ENCODE measurements around the gene MEF2C.

Gene MEF2C

DNA sequence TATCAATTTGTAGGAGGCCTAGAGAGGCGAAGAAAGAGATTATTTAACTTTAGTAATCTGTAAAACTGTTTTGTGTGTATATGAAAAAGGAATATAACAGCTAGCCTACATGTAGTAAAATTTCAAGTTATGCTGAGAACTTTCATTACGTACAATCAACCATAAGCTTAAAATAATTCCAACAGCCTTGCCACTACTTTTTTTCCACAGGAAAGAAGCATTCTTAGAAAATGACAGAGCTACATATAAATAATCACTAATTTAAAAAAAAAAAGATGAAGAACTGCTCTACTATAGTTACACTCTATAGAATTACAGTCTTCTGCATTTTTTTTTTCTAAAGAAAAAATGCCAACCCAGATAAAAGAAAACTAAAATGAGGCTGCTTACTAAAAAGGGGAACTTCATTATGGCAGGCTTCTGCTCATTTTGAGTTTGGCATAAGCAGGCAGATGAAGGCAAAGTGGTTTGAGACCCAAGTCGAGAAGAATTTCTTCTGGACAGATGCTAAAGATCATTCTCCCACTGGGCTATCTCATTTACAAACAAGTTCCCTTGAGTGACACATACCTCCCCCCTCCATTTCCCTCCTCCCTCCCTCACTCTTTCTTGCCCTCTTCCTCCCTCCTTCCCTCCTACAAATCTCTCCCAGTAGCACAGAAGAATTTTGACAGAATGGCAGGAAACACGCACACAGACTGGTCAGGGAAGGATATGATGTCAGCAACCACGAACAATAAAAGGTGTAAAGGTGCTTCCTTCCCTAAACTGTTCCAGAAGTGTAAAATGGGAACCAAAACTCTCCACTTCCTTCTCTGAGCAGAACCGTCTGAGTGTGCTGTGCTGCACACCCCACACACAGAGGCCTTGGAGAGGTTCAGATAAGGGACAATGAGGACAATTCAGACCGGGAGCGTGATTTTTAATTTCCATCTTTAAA, 56.1 kb downstream of the MEF2C start:
- peak; percentile 77 to 84 for DNase-seq

- peak; percentile 20 to 61 for DNase-seq
Measured at GRCh38 chr5:88825584-88826315, 57.2 kb downstream of the MEF2C start.

GRCh38 chr5:88824892-88825583, 57.9 kb downstream of the MEF2C start:
- peak; percentile 29 to 59 for DNase-seq

GRCh38 chr5:88824141-88824540, 58.8 kb downstream of the MEF2C start:
- no peak for DNase-seq

DNA sequence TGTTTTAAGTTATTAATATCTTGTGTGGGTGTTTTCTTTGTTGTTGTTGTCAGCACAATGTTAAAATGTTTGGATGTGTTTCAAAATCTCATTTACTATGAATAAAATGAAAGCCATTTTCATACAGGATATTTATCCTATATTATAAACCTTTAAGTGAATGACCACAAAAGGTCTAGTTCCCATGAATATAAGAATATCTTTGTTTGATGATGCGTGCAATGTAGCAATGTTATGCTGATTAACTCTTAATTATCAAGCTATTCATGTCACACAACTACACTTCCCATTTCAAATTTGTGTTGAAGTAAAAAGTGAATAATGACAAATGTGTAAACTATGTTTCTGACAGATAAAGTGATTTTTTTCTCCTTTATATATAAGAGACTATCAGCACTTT, 59.8 kb downstream of the MEF2C start:
- no peak for DNase-seq

- DNase-seq = no peak
Measured at GRCh38 chr5:88821161-88821560, 61.8 kb downstream of the MEF2C start.

DNA sequence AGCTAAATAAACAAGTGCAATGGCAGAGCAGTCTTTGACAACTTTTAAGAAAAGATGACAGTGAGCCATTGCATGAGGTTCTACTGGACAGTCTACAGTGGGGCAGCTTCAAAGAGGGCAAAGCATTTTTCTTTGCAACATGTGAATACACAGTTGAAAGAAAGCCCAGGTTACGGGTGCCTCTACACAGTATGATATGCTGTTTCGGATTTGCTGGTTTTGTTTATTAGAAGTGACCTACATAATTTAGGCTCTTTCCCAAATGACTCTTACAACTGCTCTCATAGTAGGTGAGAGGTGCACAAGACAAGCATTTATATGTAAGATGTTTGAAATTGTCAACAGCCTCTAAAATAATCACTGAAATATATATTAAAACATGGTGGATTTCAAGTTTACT, 62.4 kb downstream of the MEF2C start:
- DNase-seq = no peak

DNA sequence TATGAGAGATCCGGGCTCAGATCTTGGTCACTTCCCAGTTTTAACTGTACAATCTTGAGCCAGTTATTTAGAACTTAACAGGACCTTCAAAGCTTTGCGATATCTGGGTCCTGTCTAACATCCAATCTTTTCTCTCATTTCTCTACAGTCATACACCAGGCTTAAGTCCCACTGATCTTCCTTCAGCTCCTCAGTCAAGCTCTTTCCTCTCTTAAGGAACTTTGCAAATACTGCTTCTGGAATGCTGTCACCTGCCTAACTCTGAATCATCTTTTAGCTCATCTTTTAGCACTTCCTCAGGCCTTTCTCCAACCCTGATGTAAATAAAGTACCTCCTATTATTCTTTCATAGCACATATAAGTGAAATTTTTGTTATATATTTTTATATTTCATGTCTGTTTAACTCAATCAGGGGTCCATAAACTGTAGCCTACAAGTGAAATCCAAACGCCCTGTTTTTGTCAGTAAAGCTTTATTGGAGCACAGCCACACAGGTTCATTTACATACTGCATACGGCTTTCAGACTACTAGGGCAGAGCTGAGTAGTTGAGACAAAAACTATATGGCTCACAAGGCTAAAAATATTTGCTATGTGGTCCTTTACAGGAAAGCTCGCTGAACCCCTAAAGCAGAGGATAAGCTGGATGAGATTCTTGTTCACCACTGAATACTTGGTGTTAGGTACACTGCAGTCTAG, 63.5 kb downstream of the MEF2C start:
- DNase-seq = no peak

DNA sequence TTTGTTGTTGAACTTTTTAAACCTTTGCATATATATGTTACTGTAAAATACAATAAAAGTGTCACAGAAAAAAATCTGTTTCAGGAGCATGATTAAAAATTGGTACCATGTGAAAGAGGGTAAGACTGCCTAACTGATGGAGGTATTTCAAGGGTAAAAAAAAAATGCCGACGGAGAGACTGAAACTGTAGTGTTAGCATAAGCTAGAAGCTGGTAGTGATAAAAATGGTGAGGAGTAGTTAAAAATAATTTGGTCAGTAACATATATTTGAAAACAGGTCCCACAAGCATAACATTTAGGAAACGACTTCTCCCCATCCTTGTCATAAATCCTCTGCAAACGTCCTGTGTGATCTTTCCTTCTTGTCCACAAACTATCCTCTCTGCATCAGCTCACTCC, 64.7 kb downstream of the MEF2C start:
- no peak for DNase-seq

GRCh38 chr5:88816195-88816594, 66.8 kb downstream of the MEF2C start:
- no peak for DNase-seq

- DNase-seq = no peak
Measured at GRCh38 chr5:88815050-88815789, 67.8 kb downstream of the MEF2C start.

DNA sequence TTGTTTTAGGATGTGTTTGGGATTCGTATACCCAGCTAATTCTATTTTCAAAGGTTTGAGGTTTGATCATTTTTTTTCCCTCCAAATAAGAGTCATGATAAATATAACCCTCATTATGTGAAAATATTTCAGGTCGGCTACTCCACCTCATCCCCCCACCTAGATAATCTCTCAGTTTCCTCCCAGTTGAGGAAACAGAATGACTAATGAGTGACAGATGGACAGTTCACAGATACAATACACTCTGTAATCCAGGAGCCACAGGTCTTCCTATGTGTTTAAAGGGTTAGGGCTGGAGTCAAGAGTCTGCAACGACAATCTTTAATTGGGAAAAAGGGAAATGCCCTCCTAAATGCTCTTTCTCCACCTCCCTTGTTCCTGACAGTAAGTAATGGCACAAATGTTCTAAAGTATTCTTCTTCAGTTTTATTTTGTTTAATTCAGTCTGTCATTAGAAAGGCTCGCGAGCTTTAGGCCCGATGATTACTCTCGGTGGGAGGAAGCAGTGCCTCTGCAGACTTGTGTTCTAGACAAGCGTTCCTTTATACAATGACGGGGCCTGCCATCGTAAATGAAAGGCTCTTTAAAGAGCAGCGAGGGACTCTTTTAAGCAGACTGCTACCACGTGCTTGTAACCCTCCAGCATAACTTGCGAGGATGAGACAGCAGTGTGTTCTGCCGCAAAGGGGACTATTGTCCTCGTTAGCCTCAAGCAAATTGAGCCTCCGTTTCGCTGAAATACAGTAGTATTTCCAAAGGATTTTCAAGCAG, 69.0 kb downstream of the MEF2C start:
- no peak for DNase-seq

GRCh38 chr5:88813244-88813643, 69.7 kb downstream of the MEF2C start:
- peak in 1 of 2 donors; percentile 30 for DNase-seq

DNA sequence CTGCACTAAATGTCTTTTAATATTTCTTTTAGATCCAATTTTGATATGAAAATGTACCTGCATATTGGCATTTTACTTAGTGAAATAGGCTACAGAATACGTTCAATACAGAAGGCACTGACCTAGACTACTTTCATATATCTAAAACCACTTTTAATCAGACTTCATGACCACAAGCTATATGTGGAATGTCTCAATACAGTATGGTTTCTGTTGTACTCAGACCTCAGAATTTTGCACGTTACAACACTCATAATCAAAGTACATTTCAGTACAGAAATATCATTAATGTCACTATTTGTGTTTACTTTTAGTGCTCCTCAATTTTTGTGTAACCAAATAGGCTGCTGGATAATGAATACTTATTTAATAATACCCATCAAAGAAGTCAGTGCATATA, 74.8 kb downstream of the MEF2C start:
- no peak for DNase-seq

- no peak for DNase-seq
Measured at GRCh38 chr5:88807327-88807726, 75.7 kb downstream of the MEF2C start.

GRCh38 chr5:88806338-88806737, 76.6 kb downstream of the MEF2C start:
- DNase-seq = no peak

DNA sequence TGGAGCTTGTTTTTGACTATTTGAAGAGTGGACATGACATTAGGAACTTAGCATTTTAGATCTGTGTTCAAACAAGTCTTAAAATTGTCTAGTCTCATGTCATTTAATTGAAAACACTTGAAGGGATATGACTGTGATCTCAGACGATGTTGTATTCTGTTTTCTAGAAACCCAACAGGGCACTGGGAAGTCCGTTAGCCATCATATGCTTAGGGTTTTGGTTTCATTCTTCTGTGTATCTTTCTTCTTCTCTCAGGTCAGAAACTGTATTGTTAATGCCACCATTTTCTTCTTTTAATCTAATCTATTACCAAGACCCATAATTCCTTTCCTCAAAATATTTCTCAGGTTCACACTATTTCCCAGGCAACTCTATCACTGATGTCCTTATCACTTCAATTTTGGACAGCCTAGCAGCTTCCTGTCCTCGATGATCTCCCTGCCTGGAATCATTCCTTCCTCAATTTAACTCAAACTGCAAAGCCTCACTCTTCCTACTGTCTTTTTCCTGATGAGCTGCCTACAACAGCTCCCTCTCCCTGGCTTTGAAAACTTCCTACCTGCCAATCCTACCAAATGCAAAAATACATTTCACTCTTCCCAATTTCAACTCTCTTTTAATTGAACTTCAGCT, 77.7 kb downstream of the MEF2C start:
- DNase-seq = no peak

DNA sequence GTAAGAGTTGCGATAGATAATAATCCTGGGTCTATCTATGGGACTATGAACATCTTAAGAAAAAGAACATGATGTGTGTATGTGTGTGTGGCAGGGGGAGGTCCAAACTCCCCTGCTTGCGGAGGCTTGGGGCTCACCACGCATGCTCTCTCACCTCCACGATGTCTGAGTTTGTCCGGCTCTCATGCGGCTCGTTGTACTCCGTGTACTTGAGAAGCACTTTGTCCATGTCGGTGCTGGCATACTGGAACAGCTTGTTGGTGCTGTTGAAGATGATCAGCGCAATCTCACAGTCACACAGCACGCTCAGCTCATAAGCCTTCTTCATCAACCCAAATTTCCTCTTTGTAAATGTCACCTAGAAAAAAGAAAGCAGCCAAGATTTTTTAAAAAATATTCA, 78.5 kb downstream of the MEF2C start:
- DNase-seq = no peak

- no peak for DNase-seq
Measured at GRCh38 chr5:88803309-88803708, 79.7 kb downstream of the MEF2C start.

GRCh38 chr5:88799938-88800535, 82.9 kb downstream of the MEF2C start:
- DNase-seq = no peak
